Activated B cell treated with CpG ODN at 0.5 μM for 24 hours (primary cell): Measurements from ENCODE around the gene SH3TC1. TPM values are rescaled to one million over a fixed set of nuclear protein-coding genes. Genes with fewer than 3 reads are reported as not detected.

ENCODE experiments used
- ATAC-seq: fragments of 200-7000 bp; cut with Tn5 transposase; one replicate; pipeline ENCODE4 v1.10.0; 2021; ENCODE audit warnings: low read depth, mild to moderate bottlenecking, moderate library complexity
- CTCF ChIA-PET: fragments of 350-600 bp; sonication (Branson Sonifier 250); formaldehyde crosslinking; loops from one replicate; lab custom pipeline; 2021; ENCODE audit warnings: antibody characterized with exemption; lab: Charles Lee
- POLR2A ChIA-PET: fragments of 350-600 bp; sonication (Branson Sonifier 250); formaldehyde crosslinking; loops from one replicate; lab custom pipeline; 2021; ENCODE audit warnings: antibody characterized with exemption; lab: Charles Lee
- DNase-seq: peaks from one replicate; pipeline ENCODE4 v3.0.0; 2022
- H3K27ac Mint-ChIP-seq: one replicate; pipeline ENCODE4 v1.8.0; 2020; ENCODE audit warnings: mixed read lengths
- H3K27me3 Mint-ChIP-seq: one replicate; pipeline ENCODE4 v1.8.0; 2021; ENCODE audit warnings: mixed read lengths
- H3K36me3 Mint-ChIP-seq: one replicate; pipeline ENCODE4 v1.8.0; 2021; ENCODE audit warnings: low read depth, mixed read lengths
- H3K4me1 Mint-ChIP-seq: one replicate; pipeline ENCODE4 v1.8.0; 2021; ENCODE audit warnings: mixed read lengths
- H3K4me3 Mint-ChIP-seq: one replicate; pipeline ENCODE4 v1.8.0; 2020; ENCODE audit warnings: mild to moderate bottlenecking, mixed read lengths
- H3K9me3 Mint-ChIP-seq: one replicate; pipeline ENCODE4 v1.8.0; 2020; ENCODE audit warnings: mixed read lengths
- intact Hi-C: fragments of 100-400 bp; cut with micrococcal nuclease; formaldehyde crosslinking; loops from one replicate; pipeline ENCODE4 v1.15.1; 2024
- total RNA-seq: library from RNA; stranded (reverse); gene quantifications from 2 replicates; pipeline ENCODE4 v1.2.3, GENCODE V29; 2022
- TF ChIP-seq, protein P1 (sequence below): fragments of 200-600 bp; IDR thresholded peaks from one replicate; pipeline ENCODE4 v1.8.0; 2022; ENCODE audit warnings: antibody characterized with exemption, mild to moderate bottlenecking

The SH3TC1 gene
- total RNA-seq, 1 donor from 2014 or later: 135 TPM

DNA sequence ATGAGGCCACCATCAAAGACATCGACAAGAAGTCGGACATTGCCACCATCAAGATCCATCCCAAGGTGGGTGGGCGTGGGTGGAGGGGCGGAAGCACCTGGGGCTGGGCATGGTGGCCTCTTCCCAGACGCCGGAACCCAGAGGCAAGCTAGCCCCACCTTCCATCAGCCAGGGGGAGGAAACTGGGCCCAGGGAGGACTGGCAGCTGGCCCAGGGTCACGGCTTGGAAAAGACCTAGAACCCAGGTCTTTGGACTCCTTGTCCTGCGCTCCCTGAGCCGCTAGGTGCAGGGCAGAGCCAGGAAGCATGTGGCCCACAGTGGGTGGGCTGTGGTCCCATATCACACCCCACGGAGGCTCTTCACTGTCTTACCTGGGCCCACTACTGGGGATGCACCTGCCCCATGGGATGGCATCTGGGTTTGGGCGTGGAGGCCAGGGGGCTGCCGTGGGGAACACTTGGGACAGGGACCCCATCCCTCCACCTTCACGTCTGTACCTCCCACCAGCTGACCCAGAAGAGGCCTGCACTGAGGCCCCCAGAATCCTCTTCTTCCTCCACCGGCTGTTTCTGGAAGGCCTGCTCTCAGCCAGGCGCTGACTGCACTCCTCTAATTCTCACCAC lies 87.7 kb downstream of the SH3TC1 start:
- DNase-seq (no peak), ATAC-seq (no peak)
- no peak overlapping the region for H3K4me3 Mint-ChIP-seq
- TF ChIP-seq, protein P1, sequence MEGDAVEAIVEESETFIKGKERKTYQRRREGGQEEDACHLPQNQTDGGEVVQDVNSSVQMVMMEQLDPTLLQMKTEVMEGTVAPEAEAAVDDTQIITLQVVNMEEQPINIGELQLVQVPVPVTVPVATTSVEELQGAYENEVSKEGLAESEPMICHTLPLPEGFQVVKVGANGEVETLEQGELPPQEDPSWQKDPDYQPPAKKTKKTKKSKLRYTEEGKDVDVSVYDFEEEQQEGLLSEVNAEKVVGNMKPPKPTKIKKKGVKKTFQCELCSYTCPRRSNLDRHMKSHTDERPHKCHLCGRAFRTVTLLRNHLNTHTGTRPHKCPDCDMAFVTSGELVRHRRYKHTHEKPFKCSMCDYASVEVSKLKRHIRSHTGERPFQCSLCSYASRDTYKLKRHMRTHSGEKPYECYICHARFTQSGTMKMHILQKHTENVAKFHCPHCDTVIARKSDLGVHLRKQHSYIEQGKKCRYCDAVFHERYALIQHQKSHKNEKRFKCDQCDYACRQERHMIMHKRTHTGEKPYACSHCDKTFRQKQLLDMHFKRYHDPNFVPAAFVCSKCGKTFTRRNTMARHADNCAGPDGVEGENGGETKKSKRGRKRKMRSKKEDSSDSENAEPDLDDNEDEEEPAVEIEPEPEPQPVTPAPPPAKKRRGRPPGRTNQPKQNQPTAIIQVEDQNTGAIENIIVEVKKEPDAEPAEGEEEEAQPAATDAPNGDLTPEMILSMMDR: no peak
- CTCF ChIA-PET: no interaction called here
- intact Hi-C loops: no loop called here
- POLR2A ChIA-PET: no interaction called here
- no peaks in the 10 kb centered on the region for H3K36me3 Mint-ChIP-seq
- peaks cover 4% of the 10 kb centered on the region for H3K27me3 Mint-ChIP-seq
- no peak overlapping the region for H3K27ac Mint-ChIP-seq
- no peaks in the 10 kb centered on the region for H3K9me3 Mint-ChIP-seq
- peaks cover 7% of the 10 kb centered on the region for H3K4me1 Mint-ChIP-seq

DNA sequence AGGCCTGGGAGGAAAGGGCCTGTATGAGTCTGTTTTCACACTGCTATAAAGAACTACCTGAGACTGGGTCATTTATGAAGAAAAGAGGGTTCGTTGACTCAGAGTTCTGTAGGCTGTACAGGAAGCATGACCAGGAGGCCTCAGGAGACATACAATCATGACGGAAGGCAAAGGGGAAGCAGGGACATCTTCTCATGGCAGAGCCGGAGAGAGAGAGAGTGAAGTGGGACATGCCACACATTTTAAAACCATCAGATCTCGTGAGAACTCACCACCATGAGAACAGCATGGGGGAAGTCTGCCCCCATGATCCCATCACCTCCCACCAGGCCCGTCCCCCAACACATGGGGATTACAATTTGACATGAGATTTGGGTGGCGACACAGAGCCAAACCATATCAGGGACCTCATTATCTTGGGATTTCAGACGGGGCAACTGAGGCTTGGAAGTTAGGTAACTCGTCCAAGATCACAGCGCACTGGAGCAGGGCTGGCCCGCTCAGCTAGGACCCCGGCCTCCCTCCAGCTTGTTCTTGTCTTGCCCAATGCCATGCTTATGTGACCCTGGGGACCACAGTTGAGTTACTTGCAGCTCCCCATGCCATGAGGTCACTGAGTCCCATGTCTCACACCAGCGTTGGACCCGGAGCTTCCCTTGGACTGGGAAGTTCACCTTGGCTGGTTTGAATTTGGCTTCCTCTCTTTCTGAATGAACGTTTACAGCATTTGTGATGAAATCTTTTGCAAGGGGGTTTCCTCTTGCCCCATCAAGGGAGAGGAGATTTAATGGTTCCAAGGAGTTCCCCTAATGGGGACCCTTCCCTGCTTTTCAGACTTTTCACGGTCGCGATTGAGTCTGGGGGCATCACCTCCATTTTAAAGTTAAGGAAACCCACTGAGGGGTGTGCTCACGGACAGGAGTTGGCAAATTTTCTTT lies 88.5 kb downstream of the SH3TC1 start:
- ATAC-seq (no peak), DNase-seq (no peak)
- CTCF ChIA-PET: no interaction called here
- Mint-ChIP-seq H3K27ac (no peak overlapping the region), H3K36me3 (no peaks in the 10 kb centered on the region), H3K4me1 (peaks cover 7% of the 10 kb centered on the region), H3K4me3 (no peak overlapping the region), H3K9me3 (no peaks in the 10 kb centered on the region), H3K27me3 (peaks cover 4% of the 10 kb centered on the region)
- POLR2A ChIA-PET: no interaction called here
- TF ChIP-seq, protein P1: no peak
- intact Hi-C loops: no loop called here

DNA sequence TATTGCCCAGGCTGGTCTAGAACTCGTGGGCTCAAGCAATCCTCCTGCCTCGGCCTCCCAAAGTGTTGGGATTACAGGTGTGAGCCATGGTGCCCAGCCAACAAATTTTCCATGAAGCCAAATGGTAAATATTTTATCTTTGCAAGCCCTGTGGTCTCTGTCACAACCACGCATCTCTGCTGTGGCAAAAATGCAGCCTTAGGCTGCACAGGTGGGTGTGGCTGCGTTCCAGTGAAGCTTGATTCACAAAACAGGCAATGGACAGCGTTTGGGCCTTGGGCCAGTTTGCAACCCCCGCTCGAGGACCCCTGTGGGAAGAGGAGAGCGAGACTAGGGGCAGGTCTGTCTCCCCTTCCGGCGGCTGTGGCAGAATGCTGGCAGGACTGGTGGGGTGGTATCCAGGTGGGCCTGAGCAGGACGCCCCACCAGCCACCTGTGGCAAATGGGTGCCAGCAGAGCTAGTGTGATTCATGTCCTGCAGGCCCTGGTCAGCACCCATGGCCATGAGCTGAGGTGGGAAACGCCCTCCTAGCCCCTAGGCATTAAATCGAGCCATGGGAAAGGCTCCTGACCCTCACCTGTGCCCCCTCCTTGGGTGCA lies 90.2 kb downstream of the SH3TC1 start:
- ATAC-seq: no peak
- CTCF ChIA-PET: no interaction called here
- H3K36me3 Mint-ChIP-seq: no peaks in the 10 kb centered on the region
- H3K4me3 Mint-ChIP-seq: no peak overlapping the region
- peaks cover 7% of the 10 kb centered on the region for H3K4me1 Mint-ChIP-seq
- H3K27me3 Mint-ChIP-seq: peaks cover 4% of the 10 kb centered on the region
- POLR2A ChIA-PET: no interaction called here
- no peak for DNase-seq
- H3K9me3 Mint-ChIP-seq: no peaks in the 10 kb centered on the region
- H3K27ac Mint-ChIP-seq: no peak overlapping the region
- TF ChIP-seq, protein P1: no peak
- intact Hi-C loops: no loop called here

DNA sequence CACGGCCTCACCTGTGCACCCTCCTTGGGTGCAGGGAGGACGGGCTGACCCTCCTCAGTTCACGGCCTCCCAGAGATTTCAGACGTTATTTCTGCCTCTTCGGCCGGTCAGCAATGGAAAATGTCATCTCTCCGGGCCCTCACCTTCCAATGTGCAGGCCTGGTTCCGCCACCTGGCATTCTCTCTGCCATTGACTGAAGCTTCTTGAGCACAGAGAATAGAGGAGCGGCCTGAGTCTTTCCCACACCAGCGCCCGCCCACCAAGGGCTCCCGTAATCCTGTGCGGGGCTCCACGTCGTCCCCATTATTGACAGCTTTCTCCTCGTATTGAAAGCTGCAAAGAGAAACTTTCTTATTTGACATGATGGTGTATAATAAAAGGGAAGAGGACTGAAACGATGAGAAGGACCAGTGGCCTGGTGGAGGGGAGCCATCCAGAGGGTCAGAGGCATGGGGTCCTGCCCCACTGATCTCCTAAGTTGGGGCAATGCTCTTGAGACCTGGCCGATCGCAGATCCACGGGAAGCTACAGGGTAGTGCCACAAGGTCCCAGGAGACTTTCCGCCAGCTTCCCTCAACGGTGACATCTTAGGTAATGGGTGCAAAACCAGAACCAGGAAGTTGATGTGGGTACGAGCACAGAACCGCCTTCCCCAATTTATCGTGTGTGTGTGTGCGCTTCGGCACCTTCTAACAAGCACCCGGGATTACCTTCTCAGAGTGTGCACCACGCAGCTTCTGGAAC lies 91.0 kb downstream of the SH3TC1 start:
- intact Hi-C loops: no loop called here
- H3K36me3 Mint-ChIP-seq: no peaks in the 10 kb centered on the region
- peaks cover 4% of the 10 kb centered on the region for H3K27me3 Mint-ChIP-seq
- DNase-seq (no peak), ATAC-seq (peak; percentile 18)
- CTCF ChIA-PET: no interaction called here
- POLR2A ChIA-PET: no interaction called here
- TF ChIP-seq, protein P1: no peak
- peaks cover 7% of the 10 kb centered on the region for H3K4me1 Mint-ChIP-seq
- H3K9me3 Mint-ChIP-seq: no peaks in the 10 kb centered on the region
- H3K27ac Mint-ChIP-seq: no peak overlapping the region
- H3K4me3 Mint-ChIP-seq: peak overlapping the region; percentile 2

DNA sequence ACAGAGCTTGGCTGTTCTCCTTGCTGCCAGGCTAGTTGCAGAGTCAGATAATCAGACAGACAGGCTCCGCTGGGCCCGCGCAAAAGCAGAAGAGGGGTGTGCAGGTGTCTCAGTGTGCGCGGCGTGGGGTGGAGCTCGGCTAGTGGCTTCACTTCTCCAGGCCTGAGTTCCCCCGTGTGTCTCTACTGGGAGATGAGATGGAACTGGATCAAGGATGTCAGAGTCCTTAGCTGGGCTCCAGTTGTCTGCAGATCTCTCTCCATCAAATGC lies 91.5 kb downstream of the SH3TC1 start:
- ChIA-PET POLR2A (no interaction called here), CTCF (no interaction called here)
- no peaks in the 10 kb centered on the region for H3K36me3 Mint-ChIP-seq
- TF ChIP-seq, protein P1: no peak
- peaks cover 7% of the 10 kb centered on the region for H3K4me1 Mint-ChIP-seq
- DNase-seq: no peak
- H3K27ac Mint-ChIP-seq: no peak overlapping the region
- H3K9me3 Mint-ChIP-seq: no peaks in the 10 kb centered on the region
- H3K4me3 Mint-ChIP-seq: peak overlapping the region; percentile 2
- intact Hi-C loops: no loop called here
- no peak for ATAC-seq
- H3K27me3 Mint-ChIP-seq: peaks cover 4% of the 10 kb centered on the region
